Skeletal muscle satellite cell (primary cell): Measurements from ENCODE around the gene CELSR2.
"Not testable (repeated sequence)": the region's sequence is repeated elsewhere in the genome, so short reads cannot be mapped to it uniquely, and the experiment has no call there.

Source experiments
- H3K27me3 ChIP-seq: 2 replicates; pipeline ENCODE4 v1.7.0; 2013; ENCODE audit warnings: low read length; ENCODE audit not compliant: control insufficient read depth, insufficient read depth
- H3K36me3 ChIP-seq: 2 replicates; pipeline ENCODE4 v1.7.0; 2013; ENCODE audit warnings: mild to moderate bottlenecking, control low read depth, low read length; ENCODE audit not compliant: insufficient read depth
- H3K4me1 ChIP-seq: 2 replicates; pipeline ENCODE4 v1.7.0; 2013; ENCODE audit warnings: low read length; ENCODE audit not compliant: control insufficient read depth, insufficient read depth
- H3K4me2 ChIP-seq: 2 replicates; pipeline ENCODE4 v1.7.0; 2013; ENCODE audit warnings: mild to moderate bottlenecking, low read length
- H3K4me3 ChIP-seq: 2 replicates; pipeline ENCODE4 v1.7.0; 2013; ENCODE audit warnings: low read length
- H3K9ac ChIP-seq: 2 replicates; pipeline ENCODE4 v1.7.0; 2013; ENCODE audit warnings: mild to moderate bottlenecking, low read depth, low read length, moderate library complexity
- H3K9me3 ChIP-seq: replicated peaks from 2 replicates; pipeline ENCODE4 v1.7.0; 2013; ENCODE audit warnings: mild to moderate bottlenecking, control low read depth, low read length

Gene CELSR2

DNA sequence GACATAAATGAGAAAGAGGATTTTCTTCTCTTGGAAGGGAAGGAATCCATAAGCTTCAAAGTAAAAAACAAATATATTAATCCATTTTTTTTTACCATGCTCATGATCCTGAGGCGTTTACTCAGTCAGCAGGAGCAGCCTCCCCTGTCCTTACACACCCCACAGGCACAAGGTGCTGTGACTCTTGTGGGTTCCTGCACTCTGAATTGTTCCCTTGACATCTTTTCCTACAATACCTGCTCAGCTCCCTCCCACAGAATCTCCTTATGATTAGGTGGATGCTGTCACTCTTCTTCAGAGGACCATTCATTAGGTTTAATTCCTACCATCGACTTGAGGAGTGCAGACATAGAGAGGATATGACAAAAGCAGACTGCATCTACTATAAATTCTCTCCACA lies 43.7 kb downstream of the CELSR2 start:
- no peaks in the 10 kb centered on the region for H3K27me3 ChIP-seq
- no peak overlapping the region for H3K9ac ChIP-seq

DNA sequence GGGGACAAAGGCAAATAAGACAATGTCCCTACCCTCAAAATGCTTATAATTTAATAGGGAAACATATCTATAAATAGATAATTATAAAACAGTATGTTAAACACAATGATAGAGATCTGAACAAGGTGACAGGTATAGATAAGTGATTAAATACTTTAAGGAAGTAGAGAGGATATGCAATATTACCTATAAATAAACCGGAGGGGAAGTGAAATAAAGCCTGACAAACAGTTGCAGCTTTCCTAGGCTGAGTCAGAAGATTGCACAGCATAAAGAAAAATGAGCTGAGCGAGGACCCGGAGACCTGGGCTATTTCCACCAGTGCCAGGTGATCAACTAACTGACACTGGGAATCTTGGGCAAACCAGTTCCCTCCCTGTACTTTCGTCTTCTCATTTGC lies 45.1 kb downstream of the CELSR2 start:
- Histone ChIP-seq H3K4me1 (peaks cover 21% of the 10 kb centered on the region), H3K27me3 (no peaks in the 10 kb centered on the region), H3K9ac (no peak overlapping the region), H3K4me2 (no peak overlapping the region), H3K36me3 (no peaks in the 10 kb centered on the region), H3K9me3 (no peaks in the 10 kb centered on the region), H3K4me3 (no peak overlapping the region)

More for the DNA sequence above, 43.7 kb downstream of the CELSR2 start:
- H3K4me2 ChIP-seq: no peak overlapping the region
- no peaks in the 10 kb centered on the region for H3K9me3 ChIP-seq
- no peaks in the 10 kb centered on the region for H3K36me3 ChIP-seq
- no peak overlapping the region for H3K4me3 ChIP-seq
- H3K4me1 ChIP-seq: peaks cover 7% of the 10 kb centered on the region

DNA sequence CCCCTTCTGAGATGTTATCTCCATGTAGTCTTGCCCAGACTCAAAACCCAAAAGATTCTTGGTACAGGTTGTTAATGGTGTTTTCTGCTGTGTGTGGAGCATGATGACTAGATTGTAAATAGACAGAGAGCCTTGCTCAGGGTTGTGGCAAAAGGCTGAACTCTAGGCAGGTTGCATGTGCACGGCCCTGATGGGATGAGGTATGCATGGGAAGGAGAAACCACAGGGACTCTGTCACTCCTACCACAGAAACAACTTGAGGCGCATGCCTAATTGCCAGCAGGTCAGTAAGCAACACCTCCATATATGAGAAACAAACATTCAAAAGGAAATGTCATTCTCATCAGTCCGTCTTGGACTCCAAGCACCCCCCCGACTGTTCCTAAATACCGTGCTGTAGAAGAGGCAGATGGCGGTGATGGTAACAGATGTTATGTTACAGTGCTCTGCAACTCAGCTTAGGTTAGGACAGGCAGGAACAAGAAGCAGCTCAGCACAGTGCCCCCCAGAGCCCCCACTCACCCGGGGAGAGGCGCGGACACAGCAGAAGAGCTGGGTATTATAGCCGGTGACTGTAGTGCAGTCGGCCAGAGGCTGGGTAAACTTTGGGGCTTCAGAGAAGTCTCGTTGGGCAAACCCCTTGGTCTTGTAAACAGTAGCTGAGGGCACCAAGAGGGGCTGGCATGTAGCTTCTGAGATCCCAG lies 46.5 kb downstream of the CELSR2 start:
- no peak overlapping the region for H3K9ac ChIP-seq
- peaks cover 32% of the 10 kb centered on the region for H3K4me1 ChIP-seq
- H3K27me3 ChIP-seq: no peaks in the 10 kb centered on the region
- no peaks in the 10 kb centered on the region for H3K36me3 ChIP-seq
- no peak overlapping the region for H3K4me2 ChIP-seq
- H3K9me3 ChIP-seq: no peaks in the 10 kb centered on the region
- H3K4me3 ChIP-seq: no peak overlapping the region

DNA sequence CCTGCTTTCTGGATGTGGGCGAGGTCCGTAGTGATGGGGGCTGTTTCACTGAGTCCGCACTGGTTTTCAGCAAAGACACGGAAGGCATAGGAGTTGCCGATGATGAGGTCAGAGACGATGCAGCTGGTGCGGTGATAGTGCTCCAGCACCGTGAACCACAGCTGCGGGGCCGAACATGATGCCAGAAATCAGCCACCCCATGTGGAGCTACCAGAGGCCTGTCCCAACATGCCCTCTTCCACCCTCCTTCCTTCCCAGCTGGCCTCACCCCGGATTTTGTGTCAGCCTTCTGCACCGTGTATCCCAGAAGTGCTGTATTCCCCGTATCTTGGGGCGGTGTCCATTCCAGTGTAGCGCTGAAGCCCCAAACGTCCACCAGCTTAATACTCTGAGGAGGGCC lies 47.4 kb downstream of the CELSR2 start:
- H3K4me1 ChIP-seq: peaks cover 32% of the 10 kb centered on the region
- no peaks in the 10 kb centered on the region for H3K36me3 ChIP-seq
- no peaks in the 10 kb centered on the region for H3K27me3 ChIP-seq
- no peak overlapping the region for H3K4me3 ChIP-seq
- no peak overlapping the region for H3K4me2 ChIP-seq
- no peak overlapping the region for H3K9ac ChIP-seq
- H3K9me3 ChIP-seq: no peaks in the 10 kb centered on the region

DNA sequence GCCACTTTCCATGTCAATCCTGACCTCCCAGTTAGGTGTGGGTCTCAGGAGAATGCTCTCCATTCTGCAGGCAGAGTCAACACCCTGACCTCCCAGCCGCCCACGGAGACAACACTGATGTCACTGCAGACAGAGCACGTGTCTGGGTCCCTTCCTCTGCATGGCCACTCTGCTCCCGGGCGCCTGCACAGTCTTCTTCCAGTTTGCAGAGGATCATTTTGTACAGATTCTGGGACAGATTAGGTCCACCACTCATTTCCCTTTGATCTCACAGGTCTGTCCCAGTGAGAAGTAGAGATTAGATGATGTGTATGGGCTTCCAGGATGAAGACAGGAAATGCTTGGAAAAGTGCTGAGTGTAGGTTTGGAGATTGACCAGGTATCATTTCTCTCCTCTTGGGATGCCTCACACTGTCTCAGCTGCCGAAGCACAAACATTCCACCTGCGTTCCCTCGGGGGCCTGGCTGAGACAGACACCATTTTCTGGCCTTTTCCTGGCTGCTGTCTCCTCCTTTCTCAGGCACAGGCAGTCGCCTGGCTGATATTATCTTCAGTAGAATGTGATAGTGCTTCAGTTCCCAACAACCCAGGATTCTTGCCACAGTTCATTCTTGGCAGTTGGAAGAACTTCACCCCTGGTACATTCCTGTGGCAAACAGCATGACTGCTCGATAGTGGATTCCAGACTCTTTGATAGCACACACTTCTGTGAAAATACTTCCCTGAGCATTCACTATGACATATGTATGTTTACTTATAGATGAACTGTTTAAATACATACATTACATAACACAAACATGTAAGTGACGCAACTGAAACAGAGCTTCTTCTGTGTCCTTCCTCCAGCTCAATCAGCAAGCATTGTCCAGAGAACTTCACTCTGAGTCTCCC lies 49.6 kb downstream of the CELSR2 start:
- no peaks in the 10 kb centered on the region for H3K36me3 ChIP-seq
- H3K9ac ChIP-seq: peak overlapping the region; percentile 57

DNA sequence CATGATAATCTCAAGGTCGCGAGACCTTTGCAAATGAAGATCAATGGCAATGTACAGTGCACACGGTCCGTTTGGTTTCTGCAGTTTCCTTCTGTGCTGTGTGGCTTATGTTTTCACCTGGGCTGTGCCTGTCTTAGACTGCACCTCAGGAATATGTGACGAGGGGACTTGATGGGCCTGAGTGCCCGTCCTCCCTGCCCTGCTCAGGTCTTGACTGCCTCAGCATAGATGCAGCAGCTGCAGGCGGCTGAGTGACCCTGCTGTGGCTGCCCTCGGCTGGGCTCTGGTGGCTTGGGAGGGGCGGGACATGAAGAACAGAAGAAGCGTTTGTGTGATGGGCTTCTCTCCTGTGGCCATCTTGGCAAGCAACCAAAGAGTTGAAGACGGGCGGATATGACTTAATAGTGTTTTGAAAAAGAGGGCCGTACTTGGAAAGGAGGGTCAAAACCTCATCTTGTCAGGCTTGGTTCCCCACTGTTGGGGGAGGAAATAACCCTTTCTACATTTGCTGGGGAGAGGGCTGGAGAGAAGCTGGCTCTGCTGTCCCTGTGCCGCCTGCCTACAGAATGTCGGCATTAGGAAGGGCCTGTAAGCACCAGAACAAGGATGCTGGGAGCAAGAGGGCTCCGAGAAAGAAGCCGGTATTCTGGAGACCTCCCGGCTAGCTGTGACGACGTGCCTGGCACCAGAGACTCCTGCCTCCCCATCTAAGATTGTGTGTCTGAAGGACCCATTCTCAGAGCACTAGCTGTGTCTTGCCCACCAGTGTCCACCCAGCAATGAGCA lies 50.4 kb downstream of the CELSR2 start:
- Histone ChIP-seq H3K36me3 (no peaks in the 10 kb centered on the region), H3K9ac (peak overlapping the region; percentile 55), H3K27me3 (no peaks in the 10 kb centered on the region), H3K4me1 (peaks cover 27% of the 10 kb centered on the region), H3K4me3 (peak overlapping the region; percentile 41), H3K4me2 (peak overlapping the region; percentile 67), H3K9me3 (no peaks in the 10 kb centered on the region)

More for the DNA sequence above, 49.6 kb downstream of the CELSR2 start:
- peak overlapping the region; percentile 22 for H3K4me3 ChIP-seq
- H3K27me3 ChIP-seq: no peaks in the 10 kb centered on the region
- peaks cover 30% of the 10 kb centered on the region for H3K4me1 ChIP-seq
- H3K4me2 ChIP-seq: peak overlapping the region; percentile 67
- no peaks in the 10 kb centered on the region for H3K9me3 ChIP-seq

DNA sequence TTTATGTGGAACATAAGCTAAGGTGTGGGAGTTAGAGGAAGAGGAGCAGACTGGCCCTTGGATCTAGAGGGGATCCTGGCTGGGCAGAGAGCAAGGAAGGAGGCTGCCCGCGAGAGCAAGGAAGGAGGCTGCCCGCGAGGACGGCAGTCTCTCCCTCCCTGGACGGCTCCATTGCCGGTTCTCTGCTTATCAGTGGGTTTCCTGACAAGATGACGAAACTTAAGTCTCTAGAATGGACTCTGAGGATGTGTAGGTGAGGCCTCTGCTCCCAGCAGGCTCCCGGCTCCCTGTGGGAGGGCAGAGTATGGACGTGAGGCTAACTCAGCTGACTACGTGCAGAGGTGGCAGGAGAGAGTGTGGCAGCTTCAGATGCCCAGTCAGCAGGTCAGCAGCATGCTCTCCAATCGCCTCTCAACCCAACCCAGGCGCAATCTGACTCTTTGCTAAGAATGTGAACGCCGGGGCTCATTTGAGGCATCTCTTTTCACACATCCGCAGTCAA lies 51.4 kb downstream of the CELSR2 start:
- H3K4me2 ChIP-seq: no peak overlapping the region
- no peak overlapping the region for H3K4me3 ChIP-seq
- H3K27me3 ChIP-seq: no peaks in the 10 kb centered on the region
- H3K9ac ChIP-seq: no peak overlapping the region
- no peaks in the 10 kb centered on the region for H3K36me3 ChIP-seq
- no peaks in the 10 kb centered on the region for H3K9me3 ChIP-seq
- peaks cover 27% of the 10 kb centered on the region for H3K4me1 ChIP-seq

DNA sequence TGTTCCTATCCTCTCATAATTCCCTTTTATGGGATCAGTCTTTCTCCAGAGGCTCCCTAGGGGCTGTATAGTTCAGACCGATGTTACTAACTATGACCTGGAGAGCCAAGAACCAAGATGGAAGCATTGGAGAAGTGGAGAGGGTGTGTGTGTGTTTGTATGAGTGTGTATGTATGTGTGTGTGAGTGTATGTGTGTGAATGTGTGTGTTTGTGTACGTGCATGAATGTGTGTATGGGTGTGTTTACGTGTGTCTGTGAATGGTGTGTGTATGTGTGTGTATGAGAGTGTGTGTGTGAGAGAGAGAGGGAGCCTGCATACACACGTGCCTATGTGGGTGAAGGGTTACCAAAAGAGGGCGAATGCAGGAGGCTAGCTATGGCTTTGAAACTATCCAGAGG lies 52.5 kb downstream of the CELSR2 start:
- Histone ChIP-seq H3K4me1 (peaks cover 27% of the 10 kb centered on the region), H3K36me3 (no peaks in the 10 kb centered on the region), H3K4me3 (no peak overlapping the region), H3K9me3 (no peaks in the 10 kb centered on the region), H3K9ac (no peak overlapping the region), H3K27me3 (no peaks in the 10 kb centered on the region), H3K4me2 (no peak overlapping the region)

DNA sequence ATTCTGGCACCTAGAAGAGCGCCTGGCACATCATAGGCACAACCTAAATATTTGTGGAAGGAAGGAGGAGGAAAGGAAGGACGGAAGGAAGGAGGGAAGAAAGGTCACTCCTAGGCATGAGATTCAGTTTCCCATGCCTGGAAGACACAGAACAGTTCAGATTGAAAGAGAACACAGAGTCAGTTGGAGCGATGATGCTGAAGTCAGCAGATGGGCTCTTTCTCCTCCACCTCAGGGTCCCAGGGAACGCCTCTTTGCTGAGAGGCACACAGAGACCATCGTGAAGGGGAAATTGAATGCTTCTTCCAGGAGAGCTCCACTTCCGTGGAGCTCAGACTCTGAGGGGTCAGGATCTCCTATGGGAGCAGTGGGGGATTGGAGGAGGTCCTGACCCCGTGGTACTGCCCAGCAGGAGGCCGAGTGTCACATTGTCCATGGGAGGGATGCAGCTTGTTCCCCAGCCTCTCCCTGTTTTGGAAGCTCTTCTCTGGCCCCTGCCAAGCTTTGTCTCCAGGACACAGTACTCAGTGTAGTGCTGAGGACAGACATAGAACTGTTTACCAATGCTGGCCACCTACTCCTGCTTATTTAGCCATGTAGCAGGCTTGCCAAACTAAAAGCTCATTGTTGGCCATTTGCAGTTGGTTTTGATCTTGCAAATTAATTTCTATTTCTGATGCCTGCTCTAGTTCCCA lies 55.0 kb downstream of the CELSR2 start:
- H3K9ac ChIP-seq: no peak overlapping the region
- no peak overlapping the region for H3K4me3 ChIP-seq
- no peaks in the 10 kb centered on the region for H3K9me3 ChIP-seq
- peaks cover 12% of the 10 kb centered on the region for H3K4me1 ChIP-seq
- H3K27me3 ChIP-seq: no peaks in the 10 kb centered on the region
- no peaks in the 10 kb centered on the region for H3K36me3 ChIP-seq
- no peak overlapping the region for H3K4me2 ChIP-seq

DNA sequence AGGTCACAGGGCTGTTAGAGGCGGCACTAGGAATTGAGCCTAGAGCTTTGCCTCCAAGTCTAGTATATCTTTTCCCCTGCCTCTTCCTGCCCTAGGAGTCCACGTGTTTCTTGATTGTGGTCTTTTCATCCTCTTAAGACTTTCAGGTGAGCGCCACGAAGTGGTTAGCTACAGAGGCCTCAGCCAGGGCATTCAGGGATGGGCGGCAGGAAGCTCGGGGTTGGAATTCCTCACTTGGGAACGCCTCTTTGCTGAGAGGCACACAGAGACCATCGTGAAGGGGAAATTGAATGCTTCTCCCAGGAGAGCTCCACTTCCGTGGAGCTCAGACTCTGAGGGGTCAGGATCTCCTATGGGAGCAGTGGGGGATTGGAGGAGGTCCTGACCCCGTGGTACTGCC lies 56.7 kb downstream of the CELSR2 start:
- H3K9me3 ChIP-seq, H3K9ac ChIP-seq, H3K27me3 ChIP-seq, H3K36me3 ChIP-seq, H3K4me2 ChIP-seq, H3K4me3 ChIP-seq, H3K4me1 ChIP-seq: not testable (repeated sequence)

DNA sequence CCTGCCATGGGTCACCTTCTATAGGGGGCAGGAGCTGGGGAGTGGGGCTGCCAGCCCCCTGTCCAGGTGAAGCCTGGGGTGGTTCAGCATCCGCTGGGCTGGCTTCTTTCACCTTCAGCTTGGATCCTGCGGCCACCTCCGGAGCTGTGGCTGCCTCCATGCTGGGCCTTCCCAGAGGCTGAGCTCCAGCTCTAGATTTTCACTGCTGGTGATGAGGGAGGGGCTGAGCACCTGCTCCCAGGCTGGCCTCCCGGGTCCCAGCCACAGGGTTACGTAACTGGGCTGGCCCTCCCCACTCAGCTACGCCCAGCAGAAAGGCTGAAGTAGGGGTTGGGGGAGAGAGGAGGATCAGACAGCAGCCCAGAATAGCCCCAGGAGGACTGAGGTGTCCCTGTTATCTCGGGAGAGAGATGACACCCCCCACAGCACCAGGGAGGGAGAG lies 57.5 kb downstream of the CELSR2 start, which contains the start of gene MYBPHL:
Gene MYBPHL, minus strand, starts transcription at position 180 of the 442 bp plus-strand sequence. Its CDS starts 20 bp downstream, at position 160.
- H3K4me3 ChIP-seq: no peak within 1 kb of the TSS
- H3K4me1 ChIP-seq: no peaks in the 10 kb centered on the region
- H3K36me3 ChIP-seq: peaks cover 6% of the 10 kb centered on the region
- H3K9me3 ChIP-seq: no peaks in the 10 kb centered on the region
- no peaks in the 10 kb centered on the region for H3K27me3 ChIP-seq
- H3K4me2 ChIP-seq: no peak within 1 kb of the TSS
- H3K9ac ChIP-seq: no peak within 1 kb of the TSS
